Stimulated activated CD4-positive, alpha-beta T cell treated with anti-CD3 and anti-CD28 coated beads, TNF-alpha, amount 100 ng/mL, for 4 hours (primary cell): ENCODE measurements around the gene MCMBP.
"Not testable (repeated sequence)": the region's sequence is repeated elsewhere in the genome, so short reads cannot be mapped to it uniquely, and the experiment has no call there.

Source experiments
- DNase-seq, 3 experiments: peaks; one replicate each; pipeline ENCODE4 v3.0.0-alpha.2; 2020; ENCODE audit warnings: low read depth in 3 of 3

MCMBP gene

GRCh38 chr10:119872610-119872859, at the start of gene MCMBP:
Gene MCMBP, minus strand, starts transcription at chr10:119872843. Its CDS starts 259 bp downstream, at chr10:119872584.
- no peak for DNase-seq

- DNase-seq: no peak
Observed at GRCh38 chr10:119919826-119920225, 47.2 kb upstream of the MCMBP start.

GRCh38 chr10:119919271-119919670, 46.6 kb upstream of the MCMBP start:
- no peak for DNase-seq

- no peak for DNase-seq
Observed at GRCh38 chr10:119917777-119918176, 45.1 kb upstream of the MCMBP start.

- no peak for DNase-seq
Observed at GRCh38 chr10:119910689-119911088, 38.0 kb upstream of the MCMBP start.

- DNase-seq: no peak
Observed at GRCh38 chr10:119908166-119908565, 35.5 kb upstream of the MCMBP start.

GRCh38 chr10:119907695-119908094, 35.1 kb upstream of the MCMBP start:
- not testable (repeated sequence) for DNase-seq

- no peak for DNase-seq
Observed at GRCh38 chr10:119903946-119904666, 31.5 kb upstream of the MCMBP start.

GRCh38 chr10:119898577-119898976, 25.9 kb upstream of the MCMBP start:
- DNase-seq: no peak

- DNase-seq: no peak
Observed at GRCh38 chr10:119896937-119897770, 24.5 kb upstream of the MCMBP start.

GRCh38 chr10:119896061-119896655, 23.5 kb upstream of the MCMBP start:
- DNase-seq: no peak

- no peak for DNase-seq
Observed at GRCh38 chr10:119893845-119894427, 21.3 kb upstream of the MCMBP start.

- DNase-seq: no peak
Observed at GRCh38 chr10:119893074-119893473, 20.4 kb upstream of the MCMBP start.

- peak; percentile 77 to 87 (median 82) for DNase-seq
Observed at GRCh38 chr10:119892188-119893065, 19.8 kb upstream of the MCMBP start, which contains the start of gene SEC23IP. Gene SEC23IP, plus strand, starts transcription at chr10:119892730. Its CDS starts 53 bp downstream, at chr10:119892783.

- DNase-seq: not testable (repeated sequence)
Observed at GRCh38 chr10:119891849-119892187, 19.2 kb upstream of the MCMBP start.

- not testable (repeated sequence) for DNase-seq
Observed at GRCh38 chr10:119890307-119890706, 17.7 kb upstream of the MCMBP start.

- DNase-seq: not testable (repeated sequence)
Observed at GRCh38 chr10:119889201-119889600, 16.6 kb upstream of the MCMBP start.

- DNase-seq: not testable (repeated sequence)
Observed at GRCh38 chr10:119888715-119889114, 16.1 kb upstream of the MCMBP start.

- DNase-seq: not testable (repeated sequence)
Observed at GRCh38 chr10:119886070-119886469, 13.4 kb upstream of the MCMBP start.

- DNase-seq: not testable (repeated sequence)
Observed at GRCh38 chr10:119883901-119884611, 11.4 kb upstream of the MCMBP start.

GRCh38 chr10:119878524-119878923, 5.9 kb upstream of the MCMBP start:
- no peak for DNase-seq
